Measurements from ENCODE around the gene LAPTM4A.
"Not testable (repeated sequence)": the region's sequence is repeated elsewhere in the genome, so short reads cannot be mapped to it uniquely, and the experiment has no call there.

Gene LAPTM4A

GRCh38 chr2:20074901-20075300 is 23.5 kb upstream of the LAPTM4A start:
- DNase-seq: no peak

- DNase-seq: not testable (repeated sequence)
These were observed 22.7 kb upstream of the LAPTM4A start for GRCh38 chr2:20074046-20074648.

GRCh38 chr2:20073460-20073859 is 22.0 kb upstream of the LAPTM4A start:
- DNase-seq: no peak

- DNase-seq: no peak
These were observed 21.2 kb upstream of the LAPTM4A start for GRCh38 chr2:20072436-20073158.

- peak; percentile 84 for DNase-seq
These were observed 20.3 kb upstream of the LAPTM4A start for GRCh38 chr2:20071397-20072383.

- no peak for DNase-seq
These were observed 18.3 kb upstream of the LAPTM4A start for GRCh38 chr2:20069756-20070155.

GRCh38 chr2:20067992-20068584 is 16.7 kb upstream of the LAPTM4A start:
- no peak for DNase-seq

GRCh38 chr2:20065885-20066602 is 14.6 kb upstream of the LAPTM4A start:
- DNase-seq: peak; percentile 73

GRCh38 chr2:20064841-20065240 is 13.4 kb upstream of the LAPTM4A start:
- no peak for DNase-seq

- no peak for DNase-seq
These were observed 13.0 kb upstream of the LAPTM4A start for GRCh38 chr2:20064421-20064820.

GRCh38 chr2:20062615-20063545 is 11.5 kb upstream of the LAPTM4A start:
- DNase-seq: peak; percentile 81

- DNase-seq: no peak
These were observed 10.5 kb upstream of the LAPTM4A start for GRCh38 chr2:20061940-20062339.

GRCh38 chr2:20061476-20061875 is 10.0 kb upstream of the LAPTM4A start:
- no peak for DNase-seq

- no peak for DNase-seq
These were observed 8.7 kb upstream of the LAPTM4A start for GRCh38 chr2:20060106-20060505.

- no peak for DNase-seq
These were observed 5.8 kb upstream of the LAPTM4A start for GRCh38 chr2:20057268-20057667.

- DNase-seq: no peak
These were observed 3.5 kb upstream of the LAPTM4A start for GRCh38 chr2:20054931-20055330.

- no peak for DNase-seq
These were observed 2.7 kb upstream of the LAPTM4A start for GRCh38 chr2:20054119-20054518.

GRCh38 chr2:20052861-20053281 is 1.4 kb upstream of the LAPTM4A start:
- peak; percentile 59 for DNase-seq

- no peak for DNase-seq
These were observed 912 bp upstream of the LAPTM4A start for GRCh38 chr2:20052229-20052851.

GRCh38 chr2:20050646-20051531 is 539 bp downstream of the LAPTM4A start:
- peak; percentile 72 for DNase-seq
